Stomach smooth muscle (tissue), 2 donors: ENCODE measurements around the gene NPY4R2.
"Not testable (repeated sequence)": the region's sequence is repeated elsewhere in the genome, so short reads cannot be mapped to it uniquely, and the experiment has no call there.

Experiments used
- H3K27ac ChIP-seq: one replicate; pipeline ENCODE4 v1.7.0; 2013; ENCODE audit warnings: mild to moderate bottlenecking, low read length, inconsistent platforms
- H3K27me3 ChIP-seq, 2 donors: one replicate each; pipeline ENCODE4 v1.7.0; 2013; ENCODE audit warnings: low read length in 2 of 2; ENCODE audit not compliant: insufficient read depth in 2 of 2, control insufficient read depth in 1 of 2
- H3K36me3 ChIP-seq, 2 donors: one replicate each; pipeline ENCODE4 v1.7.0; 2013; ENCODE audit warnings: low read length in 2 of 2; ENCODE audit not compliant: control insufficient read depth in 2 of 2, insufficient read depth in 2 of 2
- H3K4me1 ChIP-seq: one replicate; pipeline ENCODE4 v1.7.0; 2013; ENCODE audit warnings: low read length; ENCODE audit not compliant: control insufficient read depth, insufficient read depth
- H3K4me3 ChIP-seq, 2 donors: one replicate each; pipeline ENCODE4 v1.7.0; 2013; ENCODE audit warnings: low read length in 2 of 2
- H3K9ac ChIP-seq, 2 donors: one replicate each; pipeline ENCODE4 v1.7.0; 2013; ENCODE audit warnings: low read length in 2 of 2, mild to moderate bottlenecking in 1 of 2
- H3K9me3 ChIP-seq, 2 donors: one replicate each; pipeline ENCODE4 v1.7.0; 2013; ENCODE audit warnings: low read length in 2 of 2; ENCODE audit not compliant: control insufficient read depth in 2 of 2
- donor health status: healthy.
- donor health status: Pancreatic carcinoma.

The NPY4R2 gene

GRCh38 chr10:47897813-47898212 is 20.6 kb upstream of the NPY4R2 start:
- H3K27me3 ChIP-seq, H3K27ac ChIP-seq, H3K36me3 ChIP-seq, H3K9me3 ChIP-seq, H3K4me3 ChIP-seq, H3K4me1 ChIP-seq, H3K9ac ChIP-seq: not testable (repeated sequence)

- H3K9ac ChIP-seq, H3K4me3 ChIP-seq, H3K27me3 ChIP-seq, H3K4me1 ChIP-seq, H3K27ac ChIP-seq, H3K9me3 ChIP-seq, H3K36me3 ChIP-seq: not testable (repeated sequence)
Measured at GRCh38 chr10:47909333-47909732, 9.1 kb upstream of the NPY4R2 start.

- H3K9ac ChIP-seq, H3K36me3 ChIP-seq, H3K4me1 ChIP-seq, H3K27me3 ChIP-seq, H3K4me3 ChIP-seq, H3K27ac ChIP-seq, H3K9me3 ChIP-seq: not testable (repeated sequence)
Measured at GRCh38 chr10:47910486-47910885, 8.0 kb upstream of the NPY4R2 start.

- not testable (repeated sequence) for H3K9ac ChIP-seq, H3K27ac ChIP-seq, H3K4me1 ChIP-seq, H3K4me3 ChIP-seq, H3K36me3 ChIP-seq, H3K27me3 ChIP-seq, H3K9me3 ChIP-seq
Measured at GRCh38 chr10:47914052-47914451, 4.4 kb upstream of the NPY4R2 start.

GRCh38 chr10:47915849-47916548 is 2.5 kb upstream of the NPY4R2 start:
- H3K4me3 ChIP-seq, H3K27ac ChIP-seq, H3K9ac ChIP-seq, H3K36me3 ChIP-seq, H3K27me3 ChIP-seq, H3K4me1 ChIP-seq, H3K9me3 ChIP-seq: not testable (repeated sequence)

- not testable (repeated sequence) for H3K27me3 ChIP-seq, H3K4me1 ChIP-seq, H3K27ac ChIP-seq, H3K9me3 ChIP-seq, H3K9ac ChIP-seq, H3K36me3 ChIP-seq, H3K4me3 ChIP-seq
Measured at GRCh38 chr10:47920610-47921009, 2.1 kb downstream of the NPY4R2 start.

- H3K9me3 ChIP-seq, H3K9ac ChIP-seq, H3K27ac ChIP-seq, H3K4me3 ChIP-seq, H3K4me1 ChIP-seq, H3K36me3 ChIP-seq, H3K27me3 ChIP-seq: not testable (repeated sequence)
Measured at GRCh38 chr10:47922503-47922902, 4.0 kb downstream of the NPY4R2 start.

- H3K36me3 ChIP-seq, H3K4me1 ChIP-seq, H3K9me3 ChIP-seq, H3K27me3 ChIP-seq, H3K9ac ChIP-seq, H3K27ac ChIP-seq, H3K4me3 ChIP-seq: not testable (repeated sequence)
Measured at GRCh38 chr10:47924628-47925027, 6.2 kb downstream of the NPY4R2 start.

GRCh38 chr10:47927147-47927916 is 8.9 kb downstream of the NPY4R2 start:
- H3K36me3 ChIP-seq, H3K27me3 ChIP-seq: not testable (repeated sequence)

GRCh38 chr10:47928225-47928624 is 9.8 kb downstream of the NPY4R2 start:
- not testable (repeated sequence) for H3K27me3 ChIP-seq, H3K27ac ChIP-seq

More at GRCh38 chr10:47927147-47927916, 8.9 kb downstream of the NPY4R2 start:
- H3K9ac ChIP-seq, H3K4me3 ChIP-seq, H3K27ac ChIP-seq, H3K9me3 ChIP-seq, H3K4me1 ChIP-seq: not testable (repeated sequence)

GRCh38 chr10:47932824-47933223 is 14.4 kb downstream of the NPY4R2 start:
- H3K4me1 ChIP-seq, H3K9ac ChIP-seq: not testable (repeated sequence)

More at GRCh38 chr10:47928225-47928624, 9.8 kb downstream of the NPY4R2 start:
- not testable (repeated sequence) for H3K36me3 ChIP-seq, H3K4me1 ChIP-seq, H3K4me3 ChIP-seq, H3K9ac ChIP-seq, H3K9me3 ChIP-seq

More at GRCh38 chr10:47932824-47933223, 14.4 kb downstream of the NPY4R2 start:
- not testable (repeated sequence) for H3K9me3 ChIP-seq, H3K27me3 ChIP-seq, H3K4me3 ChIP-seq, H3K27ac ChIP-seq, H3K36me3 ChIP-seq
